Mucosa of descending colon (tissue), 3 donors: ENCODE measurements around the gene CORIN. TPM values are rescaled to one million over a fixed set of nuclear protein-coding genes. Genes with fewer than 3 reads are reported as not detected.

Source experiments
- ATAC-seq: fragments of 200-7000 bp; cut with Tn5 transposase; one replicate; pipeline ENCODE4 v1.9.1; 2020; ENCODE audit warnings: mild to moderate bottlenecking, moderate library complexity
- DNase-seq, 3 donors: peaks; one replicate each; pipeline ENCODE4 v3.0.0-alpha.2; 2020
- H3K36me3 ChIP-seq: fragments of 200-600 bp; one replicate; pipeline ENCODE4 v1.8.0; 2021; ENCODE audit warnings: low read depth, mild to moderate bottlenecking
- H3K4me1 ChIP-seq: fragments of 200-600 bp; one replicate; pipeline ENCODE4 v1.8.0; 2021; ENCODE audit warnings: low read depth, mild to moderate bottlenecking
- H3K4me3 ChIP-seq: fragments of 200-600 bp; one replicate; pipeline ENCODE4 v1.8.0; 2021; ENCODE audit warnings: mild to moderate bottlenecking
- H3K9me3 ChIP-seq: fragments of 200-600 bp; one replicate; pipeline ENCODE4 v1.8.0; 2021; ENCODE audit warnings: mild to moderate bottlenecking
- intact Hi-C, 2 donors: fragments of 100-400 bp; cut with DNase I in 1 of 2; cut with micrococcal nuclease in 1 of 2; formaldehyde crosslinking; loops; one replicate each; pipeline versions ENCODE4 v1.11.0 to v1.11.1; 2022; cut with DNase I, micrococcal nuclease
- total RNA-seq, 3 donors: library from RNA; stranded (reverse); fragmentation: NEBNext Ultra II Directional in 2 of 3; extraction: Animal tissue kit (Norgen Biotek cat#: 25700) in 2 of 3; gene quantifications; one replicate each; pipeline versions ENCODE4 v1.2.1 to v1.2.4, GENCODE V29; 2021 to 2023
- TF ChIP-seq, protein P1 (sequence below): fragments of 200-600 bp; IDR thresholded peaks from one replicate; pipeline ENCODE4 v1.8.0; 2022; ENCODE audit warnings: antibody characterized with exemption, mild to moderate bottlenecking
- donor health status: DM: no; HTN: no; CAD: no; lungs with moderate emphysema.
- donor health status: DM: no; HTN: no; CAD: no.
- donor health status: DM: no; HTN: yes; CAD: no.

CORIN gene
- total RNA-seq, 3 donors from 2014 or later: 0.41 to 0.52 (median 0.47) TPM

DNA sequence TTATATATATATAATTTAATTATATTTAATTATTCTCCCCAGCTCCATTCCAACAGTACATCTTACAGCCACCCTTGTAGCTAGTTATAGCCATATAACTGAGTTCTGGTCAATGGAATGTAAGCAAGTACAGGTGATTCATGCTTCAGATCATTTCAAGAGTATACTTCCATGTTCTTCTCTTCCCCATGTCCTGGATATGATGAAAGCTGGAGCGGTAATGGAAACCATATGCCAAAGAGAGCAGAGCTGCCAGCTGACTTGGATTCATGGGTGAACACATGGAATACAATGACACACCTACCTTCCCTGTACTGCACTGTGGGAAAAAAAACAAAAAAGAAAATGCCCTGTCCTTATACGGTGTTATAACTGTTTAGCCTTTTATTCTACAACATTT is 17.5 kb upstream of the CORIN start:
- no peaks in the 10 kb centered on the region for H3K4me1 ChIP-seq
- no peak for ATAC-seq
- H3K36me3 ChIP-seq: no peaks in the 10 kb centered on the region
- no peak overlapping the region for H3K4me3 ChIP-seq
- H3K9me3 ChIP-seq: no peaks in the 10 kb centered on the region
- DNase-seq: no peak
- TF ChIP-seq, protein P1, sequence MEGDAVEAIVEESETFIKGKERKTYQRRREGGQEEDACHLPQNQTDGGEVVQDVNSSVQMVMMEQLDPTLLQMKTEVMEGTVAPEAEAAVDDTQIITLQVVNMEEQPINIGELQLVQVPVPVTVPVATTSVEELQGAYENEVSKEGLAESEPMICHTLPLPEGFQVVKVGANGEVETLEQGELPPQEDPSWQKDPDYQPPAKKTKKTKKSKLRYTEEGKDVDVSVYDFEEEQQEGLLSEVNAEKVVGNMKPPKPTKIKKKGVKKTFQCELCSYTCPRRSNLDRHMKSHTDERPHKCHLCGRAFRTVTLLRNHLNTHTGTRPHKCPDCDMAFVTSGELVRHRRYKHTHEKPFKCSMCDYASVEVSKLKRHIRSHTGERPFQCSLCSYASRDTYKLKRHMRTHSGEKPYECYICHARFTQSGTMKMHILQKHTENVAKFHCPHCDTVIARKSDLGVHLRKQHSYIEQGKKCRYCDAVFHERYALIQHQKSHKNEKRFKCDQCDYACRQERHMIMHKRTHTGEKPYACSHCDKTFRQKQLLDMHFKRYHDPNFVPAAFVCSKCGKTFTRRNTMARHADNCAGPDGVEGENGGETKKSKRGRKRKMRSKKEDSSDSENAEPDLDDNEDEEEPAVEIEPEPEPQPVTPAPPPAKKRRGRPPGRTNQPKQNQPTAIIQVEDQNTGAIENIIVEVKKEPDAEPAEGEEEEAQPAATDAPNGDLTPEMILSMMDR: no peak
- intact Hi-C loops: no loop called here

DNA sequence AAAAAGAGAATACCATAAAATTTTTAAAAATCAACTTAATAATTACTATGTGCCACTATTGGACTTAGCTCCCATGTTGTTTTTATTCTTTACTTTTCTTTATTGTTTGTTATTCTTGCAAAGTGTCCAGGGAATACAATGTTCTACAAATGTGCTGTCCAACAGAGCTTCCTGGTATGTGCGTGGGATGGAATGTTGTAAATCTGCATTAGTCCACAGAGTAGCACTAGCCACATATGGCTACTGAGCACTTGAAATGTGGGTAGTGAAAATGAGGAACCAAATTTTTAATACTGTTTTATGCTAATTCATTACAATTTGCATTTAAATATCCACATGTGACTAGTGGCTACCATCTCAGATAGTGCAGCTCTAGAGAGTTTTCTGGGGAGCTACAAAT is 14.3 kb upstream of the CORIN start:
- Histone ChIP-seq H3K4me3 (no peak overlapping the region), H3K4me1 (no peaks in the 10 kb centered on the region), H3K36me3 (no peaks in the 10 kb centered on the region), H3K9me3 (no peaks in the 10 kb centered on the region)
- DNase-seq: no peak
- TF ChIP-seq, protein P1: no peak
- ATAC-seq: peak; percentile 64
- intact Hi-C loops: no loop called here

DNA sequence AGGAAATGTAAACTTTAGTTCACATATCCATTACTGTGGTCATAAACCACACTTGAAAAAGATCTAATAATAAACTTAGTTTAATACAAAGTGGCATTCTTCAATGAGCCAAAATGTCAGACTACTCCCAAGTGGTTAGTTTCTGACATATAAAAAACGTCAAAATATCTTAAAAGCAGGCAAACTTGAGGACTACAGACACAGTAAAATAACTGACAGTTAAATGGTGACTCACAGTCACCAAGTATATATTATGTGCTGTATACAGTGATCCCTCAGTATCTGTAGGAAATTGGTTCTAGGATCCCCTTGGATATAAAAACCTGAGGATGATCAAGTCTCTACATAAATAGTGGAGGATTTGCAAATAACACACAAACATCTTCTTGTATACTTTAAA is 11.6 kb upstream of the CORIN start:
- Histone ChIP-seq H3K9me3 (no peaks in the 10 kb centered on the region), H3K4me1 (no peaks in the 10 kb centered on the region), H3K36me3 (no peaks in the 10 kb centered on the region), H3K4me3 (no peak overlapping the region)
- intact Hi-C loops: no loop called here
- no peak for ATAC-seq
- TF ChIP-seq, protein P1: no peak
- DNase-seq: no peak

DNA sequence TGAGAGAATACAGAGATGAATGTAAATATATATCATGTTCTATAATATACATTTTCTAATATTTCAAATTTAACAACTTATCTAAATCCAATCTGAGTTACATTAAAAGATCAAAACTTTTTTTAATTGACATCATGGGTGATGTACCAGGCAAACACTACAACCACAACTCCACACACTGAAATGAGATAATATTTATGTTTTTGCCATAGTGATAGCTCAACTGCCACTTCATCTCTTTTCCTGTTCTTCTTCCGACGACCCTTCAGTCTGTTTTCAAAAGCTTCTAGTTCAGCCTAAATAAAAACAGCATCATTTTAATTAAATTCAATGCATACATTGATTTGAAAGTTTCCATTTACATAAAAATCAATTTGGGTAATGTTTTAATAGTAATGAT is 10.2 kb upstream of the CORIN start:
- TF ChIP-seq, protein P1: no peak
- intact Hi-C loops: no loop called here
- DNase-seq (no peak), ATAC-seq (no peak)
- H3K4me1 ChIP-seq: no peaks in the 10 kb centered on the region
- no peaks in the 10 kb centered on the region for H3K9me3 ChIP-seq
- no peak overlapping the region for H3K4me3 ChIP-seq
- H3K36me3 ChIP-seq: no peaks in the 10 kb centered on the region

- no peak for ATAC-seq
- Histone ChIP-seq H3K4me1 (peaks cover 4% of the 10 kb centered on the region), H3K4me3 (no peak overlapping the region), H3K36me3 (no peaks in the 10 kb centered on the region), H3K9me3 (no peaks in the 10 kb centered on the region)
- DNase-seq: no peak
- TF ChIP-seq, protein P1: no peak
- intact Hi-C loops: no loop called here
Measured at GRCh38 chr4:47842985-47843384, 5.1 kb upstream of the CORIN start.

GRCh38 chr4:47840291-47840690 is 2.4 kb upstream of the CORIN start:
- TF ChIP-seq, protein P1: no peak
- Histone ChIP-seq H3K9me3 (no peaks in the 10 kb centered on the region), H3K4me1 (peaks cover 27% of the 10 kb centered on the region), H3K4me3 (no peak overlapping the region), H3K36me3 (no peaks in the 10 kb centered on the region)
- DNase-seq (no peak), ATAC-seq (no peak)
- intact Hi-C loops: no loop called here
